ENCODE measurements around the gene WNK2. TPM values are rescaled to one million over a fixed set of nuclear protein-coding genes. Genes with fewer than 3 reads are reported as not detected.

The WNK2 gene
- total RNA-seq, 4 donors from 2014 or later: 0.28 to 1.7 (median 0.47) TPM

DNA sequence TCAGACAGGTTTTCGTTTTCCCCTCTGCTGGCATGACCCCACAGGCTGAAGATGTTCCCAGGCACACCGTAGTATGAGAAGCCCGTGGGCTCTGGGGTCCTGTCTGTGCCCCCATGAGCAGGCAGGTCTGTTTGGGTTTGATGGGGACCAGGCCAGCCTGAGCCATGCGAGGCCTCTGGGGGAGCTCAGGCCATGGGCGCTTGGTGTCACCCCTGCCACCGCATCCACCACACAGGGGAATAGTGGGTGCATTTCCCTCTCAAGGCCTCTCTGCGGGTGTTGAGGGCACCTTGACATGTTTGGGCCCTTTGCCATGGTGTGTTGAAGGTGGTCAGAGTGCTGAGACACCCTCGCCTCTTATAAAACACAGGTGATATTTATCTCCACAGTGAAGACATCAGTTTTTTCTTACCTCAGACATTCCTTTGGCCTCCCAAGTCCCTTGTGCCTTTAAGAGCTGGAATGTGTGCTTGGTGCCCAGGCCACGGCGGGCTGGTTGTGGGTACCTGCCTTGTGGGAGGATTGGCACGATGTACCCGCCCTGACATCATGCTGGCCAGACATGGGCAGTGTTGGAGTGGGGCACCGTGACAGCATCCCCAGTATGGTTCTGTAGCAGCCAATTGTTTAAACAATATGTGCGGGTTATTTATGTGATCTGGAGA lies 68.3 kb downstream of the WNK2 start:
- DNase-seq (ENCODE audit: low spot score): peak; percentile 4
- TF ChIP-seq, protein P1, sequence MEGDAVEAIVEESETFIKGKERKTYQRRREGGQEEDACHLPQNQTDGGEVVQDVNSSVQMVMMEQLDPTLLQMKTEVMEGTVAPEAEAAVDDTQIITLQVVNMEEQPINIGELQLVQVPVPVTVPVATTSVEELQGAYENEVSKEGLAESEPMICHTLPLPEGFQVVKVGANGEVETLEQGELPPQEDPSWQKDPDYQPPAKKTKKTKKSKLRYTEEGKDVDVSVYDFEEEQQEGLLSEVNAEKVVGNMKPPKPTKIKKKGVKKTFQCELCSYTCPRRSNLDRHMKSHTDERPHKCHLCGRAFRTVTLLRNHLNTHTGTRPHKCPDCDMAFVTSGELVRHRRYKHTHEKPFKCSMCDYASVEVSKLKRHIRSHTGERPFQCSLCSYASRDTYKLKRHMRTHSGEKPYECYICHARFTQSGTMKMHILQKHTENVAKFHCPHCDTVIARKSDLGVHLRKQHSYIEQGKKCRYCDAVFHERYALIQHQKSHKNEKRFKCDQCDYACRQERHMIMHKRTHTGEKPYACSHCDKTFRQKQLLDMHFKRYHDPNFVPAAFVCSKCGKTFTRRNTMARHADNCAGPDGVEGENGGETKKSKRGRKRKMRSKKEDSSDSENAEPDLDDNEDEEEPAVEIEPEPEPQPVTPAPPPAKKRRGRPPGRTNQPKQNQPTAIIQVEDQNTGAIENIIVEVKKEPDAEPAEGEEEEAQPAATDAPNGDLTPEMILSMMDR (IDR thresholded peaks at IDR 0.05): no peak
- no peak for ATAC-seq (ENCODE audit: low FRiP score)

DNA sequence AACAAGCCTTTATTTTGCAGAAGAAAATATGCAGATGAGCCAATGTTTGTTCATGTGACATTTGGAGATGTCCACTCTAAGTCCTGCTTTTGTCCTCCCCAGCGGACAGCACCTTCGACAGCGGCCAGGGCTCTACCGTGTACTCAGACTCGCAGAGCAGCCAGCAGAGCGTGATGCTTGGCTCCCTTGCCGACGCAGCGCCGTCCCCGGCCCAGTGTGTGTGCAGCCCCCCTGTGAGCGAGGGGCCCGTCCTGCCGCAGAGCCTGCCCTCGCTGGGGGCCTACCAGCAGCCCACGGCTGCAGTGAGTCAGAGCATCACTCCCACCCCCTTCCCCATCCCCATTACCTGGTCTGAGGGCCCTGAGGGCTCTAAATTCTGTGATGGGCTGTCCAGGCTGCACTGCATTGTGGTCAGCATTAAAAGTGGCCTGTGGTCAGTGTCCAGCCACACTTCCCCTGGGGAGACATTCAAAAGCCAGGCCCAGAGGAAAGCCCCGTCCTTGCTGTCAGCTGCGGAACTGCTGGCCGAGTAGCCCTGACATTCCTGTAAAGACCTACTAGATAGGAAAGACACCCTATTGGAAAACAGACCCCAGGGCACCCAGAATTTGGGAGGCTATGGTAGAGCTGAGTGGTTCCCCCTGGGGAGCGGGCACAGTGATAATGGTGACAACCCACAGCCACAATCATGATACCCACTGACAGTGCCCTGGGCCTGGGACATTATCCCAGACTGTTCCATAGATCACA lies 69.0 kb downstream of the WNK2 start:
- TF ChIP-seq, protein P1 (IDR thresholded peaks at IDR 0.05): no peak
- ATAC-seq (ENCODE audit: low FRiP score) (no peak), DNase-seq (ENCODE audit: low spot score) (no peak)

DNA sequence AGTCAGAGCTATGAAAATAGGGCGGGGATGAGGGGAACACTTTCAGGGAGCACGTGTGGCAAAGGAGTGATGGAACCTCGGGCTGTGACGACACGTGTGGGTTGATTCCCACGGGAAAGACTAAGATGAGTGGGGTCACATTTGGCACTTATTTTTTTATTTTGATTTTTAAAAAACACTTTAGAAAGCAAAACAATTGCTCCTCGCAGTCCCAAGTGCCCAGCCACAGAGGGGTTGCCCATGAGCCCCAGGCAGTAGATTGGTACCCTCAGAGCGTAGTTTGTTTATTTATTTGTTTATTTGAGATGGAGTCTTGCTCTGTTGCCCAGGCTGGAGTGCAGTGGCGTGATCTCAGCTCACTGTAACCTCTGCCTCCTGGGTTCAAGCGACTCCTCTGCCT lies 69.7 kb downstream of the WNK2 start:
- TF ChIP-seq, protein P1 (IDR thresholded peaks at IDR 0.05): no peak
- ATAC-seq (ENCODE audit: low FRiP score): no peak
- no peak for DNase-seq (ENCODE audit: low spot score)

DNA sequence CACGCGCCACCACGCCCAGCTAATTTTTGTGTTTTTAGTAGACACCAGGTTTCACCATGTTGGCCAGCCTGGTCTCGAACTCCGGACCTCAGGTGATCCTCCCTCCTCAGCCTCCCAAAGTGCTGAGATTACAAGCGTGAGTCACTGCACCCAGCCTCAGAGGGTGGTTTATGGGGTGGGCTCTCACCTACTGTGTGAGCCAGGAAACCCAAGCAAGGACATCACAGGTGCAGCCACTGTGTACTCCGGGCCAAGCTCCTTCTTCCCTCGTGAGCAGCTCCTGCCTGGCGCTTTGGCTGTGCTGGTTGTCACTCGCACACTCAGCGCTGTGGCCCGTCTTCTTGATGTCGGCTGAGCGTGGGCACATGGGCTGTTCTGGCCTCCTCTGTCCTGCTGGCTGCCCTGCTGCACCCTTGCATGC lies 70.1 kb downstream of the WNK2 start:
- TF ChIP-seq, protein P1 (IDR thresholded peaks at IDR 0.05): no peak
- no peak for ATAC-seq (ENCODE audit: low FRiP score)
- DNase-seq (ENCODE audit: low spot score): peak; percentile 4

DNA sequence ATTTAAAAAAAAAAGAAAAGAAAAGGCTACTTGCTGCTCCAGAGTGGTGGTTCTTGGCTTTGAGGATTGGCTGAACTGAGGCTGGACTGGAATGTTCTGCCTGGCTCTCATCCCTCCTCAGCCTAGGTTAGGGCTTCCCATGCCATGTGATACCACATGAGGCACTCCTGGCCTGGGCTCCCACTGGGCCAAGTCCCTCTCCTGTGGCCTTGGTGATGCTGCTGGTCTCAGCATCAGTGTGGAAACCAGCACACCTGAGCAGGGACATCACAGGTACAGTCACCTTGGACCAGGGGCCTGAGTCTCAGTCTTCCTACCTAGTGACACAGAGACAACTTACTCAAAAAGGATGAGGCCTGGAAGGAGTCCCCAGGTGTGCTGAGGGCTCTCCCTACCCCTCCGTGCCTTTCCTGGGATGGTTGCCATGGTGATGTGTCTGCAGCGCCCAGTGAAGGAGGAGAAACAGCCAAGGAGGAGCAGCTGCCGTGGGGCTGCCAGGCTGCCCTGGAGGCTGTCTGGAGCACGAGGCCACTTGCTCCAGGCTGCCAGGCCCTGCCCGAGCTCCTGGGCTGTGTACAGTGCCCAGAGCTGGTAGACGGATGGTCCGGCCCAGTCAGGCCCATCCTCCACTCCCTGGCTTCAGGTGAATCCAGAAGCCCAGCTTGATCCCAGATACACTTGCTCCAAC lies 71.0 kb downstream of the WNK2 start:
- DNase-seq (ENCODE audit: low spot score) (peak; percentile 14), ATAC-seq (ENCODE audit: low FRiP score) (no peak)
- TF ChIP-seq, protein P1 (IDR thresholded peaks at IDR 0.05): no peak

DNA sequence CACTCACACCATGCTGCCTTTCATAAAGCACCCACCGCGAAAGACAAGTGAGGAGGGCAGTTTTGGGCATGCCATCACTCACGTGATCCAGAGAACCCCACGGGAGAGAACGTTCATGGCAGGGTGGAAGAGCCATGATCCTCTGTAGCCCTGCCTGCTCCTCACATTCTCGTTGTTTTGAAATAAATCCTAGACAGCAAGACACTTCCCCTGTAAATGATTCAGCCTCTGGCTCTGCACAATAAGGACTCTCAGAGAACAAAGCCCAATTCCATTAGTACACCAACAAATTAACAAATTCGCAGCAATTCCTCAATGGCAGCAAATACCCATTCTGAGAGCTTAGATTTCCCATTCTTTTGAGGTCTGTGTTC lies 71.5 kb downstream of the WNK2 start:
- TF ChIP-seq, protein P1 (IDR thresholded peaks at IDR 0.05): no peak
- ATAC-seq (ENCODE audit: low FRiP score): no peak
- DNase-seq (ENCODE audit: low spot score): no peak

All from omental fat pad (tissue), 4 donors.